Fibroblast of peridontal ligament (primary cell): ENCODE measurements around the gene MEFV.
"Not testable (repeated sequence)": the region's sequence is repeated elsewhere in the genome, so short reads cannot be mapped to it uniquely, and the experiment has no call there.

Source experiments
- DNase-seq: peaks from one replicate; pipeline ENCODE4 v3.0.0-alpha.2; 2010; ENCODE audit errors: extremely low read depth

The MEFV gene

DNA sequence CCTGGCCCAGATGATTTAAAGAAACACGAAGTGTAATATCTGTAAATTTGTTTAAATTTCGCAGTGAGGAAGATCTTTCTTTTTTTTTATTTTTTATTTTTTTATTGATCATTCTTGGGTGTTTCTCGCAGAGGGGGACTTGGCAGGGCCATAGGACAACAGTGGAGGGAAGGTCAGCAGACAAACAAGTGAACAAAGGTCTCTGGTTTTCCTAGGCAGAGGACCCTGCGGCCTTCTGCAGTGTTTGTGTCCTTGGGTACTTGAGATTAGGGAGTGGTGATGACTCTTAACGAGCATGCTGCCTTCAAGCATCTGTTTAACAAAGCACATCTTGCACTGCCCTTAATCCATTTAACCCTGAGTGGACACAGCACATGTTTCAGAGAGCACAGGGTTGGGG is 14.3 kb upstream of the MEFV start:
- DNase-seq, result not testable (repeated sequence)

DNA sequence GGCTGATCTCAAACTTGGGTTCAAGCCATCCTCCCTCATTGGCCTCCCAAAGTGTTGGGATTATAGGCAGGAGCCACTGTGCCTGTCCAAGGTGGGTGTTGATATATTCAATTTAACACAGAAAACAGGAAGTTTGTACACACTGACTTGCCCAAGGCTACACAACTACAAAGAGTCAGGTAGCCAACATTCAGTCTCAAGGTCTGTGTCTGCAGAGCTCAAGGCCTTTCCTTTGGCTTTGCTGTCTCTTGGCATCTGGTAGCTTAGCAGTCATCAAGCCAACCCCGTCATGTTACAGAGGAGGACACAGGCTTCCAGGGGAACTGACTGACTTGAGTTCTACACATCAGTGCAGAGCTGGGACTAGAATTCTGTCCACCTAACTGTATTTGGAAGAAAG is 11.9 kb upstream of the MEFV start:
- no peak for DNase-seq

DNA sequence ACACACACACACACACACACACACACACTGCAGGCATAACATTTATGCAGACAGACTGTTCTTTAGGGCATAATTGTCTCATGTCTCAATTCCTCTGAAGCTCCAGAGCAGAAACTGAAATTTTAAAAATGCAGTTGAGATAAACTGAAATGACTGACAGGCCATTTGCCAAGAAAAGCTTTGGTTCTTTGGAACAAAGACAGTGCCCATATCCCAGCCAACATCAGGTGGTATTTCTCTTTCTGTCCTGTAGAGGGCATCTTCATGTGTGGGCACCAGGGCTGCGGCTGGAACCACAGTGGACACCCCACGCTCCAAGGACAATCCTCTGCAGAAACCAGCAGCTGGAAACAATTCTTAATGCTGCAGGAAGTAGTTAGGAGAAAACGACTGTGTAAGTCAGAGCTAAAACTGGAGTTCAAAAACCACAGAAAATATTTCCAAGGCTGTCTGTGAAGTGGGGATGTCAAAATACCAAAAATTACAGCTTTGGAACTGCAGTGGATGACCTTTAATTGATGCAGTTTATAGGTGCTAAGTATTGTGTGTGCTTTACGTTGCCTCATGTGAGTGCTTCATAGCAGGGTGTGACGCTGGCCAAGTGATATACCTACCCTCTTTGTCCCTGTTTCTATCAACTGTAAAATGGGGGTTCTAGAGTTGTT is 10.6 kb upstream of the MEFV start:
- peak; percentile 85 for DNase-seq

DNA sequence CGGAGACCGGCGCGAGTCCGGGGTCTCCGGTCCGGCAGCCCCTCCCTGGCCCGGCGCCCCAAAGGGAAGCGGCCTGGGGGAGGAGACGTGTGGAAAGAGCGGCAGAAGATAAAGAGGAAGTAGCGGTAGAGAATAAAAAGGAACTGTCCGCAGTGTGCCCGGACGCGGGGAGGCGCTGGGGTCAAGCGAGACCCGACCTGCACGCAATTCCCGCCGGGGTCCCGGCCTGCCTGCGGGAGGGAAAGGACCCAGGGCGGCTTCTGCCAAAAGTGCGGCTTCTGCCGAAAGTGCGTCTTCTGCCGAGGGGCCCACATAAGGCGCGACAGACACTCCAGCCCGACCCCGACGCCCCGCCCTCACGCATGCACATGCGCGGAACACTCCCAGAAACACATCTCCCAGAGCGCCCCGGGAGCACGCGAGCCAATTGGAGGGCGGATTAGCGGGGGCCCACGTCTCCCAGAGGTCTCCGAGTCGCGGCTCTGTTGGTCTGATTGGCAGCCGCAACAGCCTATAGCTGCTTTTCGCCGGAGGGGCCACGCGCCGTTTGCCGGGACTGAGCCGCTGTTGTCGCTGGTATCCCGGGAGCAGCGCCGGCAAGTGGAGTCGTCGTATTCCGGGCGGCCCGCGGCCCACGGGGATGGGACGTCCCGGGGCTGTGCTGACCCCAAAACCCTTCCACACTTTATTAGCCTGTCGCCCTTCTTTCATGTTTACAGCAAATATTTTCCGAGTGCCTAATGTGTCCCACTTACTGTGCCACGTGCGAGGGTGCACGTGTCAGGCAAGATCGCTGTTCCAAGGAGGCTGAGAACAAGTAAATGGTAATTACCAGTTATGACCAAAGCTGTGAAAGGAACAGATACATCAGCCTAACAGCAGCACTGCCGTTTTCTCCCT is 8.0 kb upstream of the MEFV start:
- peak; percentile 95 for DNase-seq

DNA sequence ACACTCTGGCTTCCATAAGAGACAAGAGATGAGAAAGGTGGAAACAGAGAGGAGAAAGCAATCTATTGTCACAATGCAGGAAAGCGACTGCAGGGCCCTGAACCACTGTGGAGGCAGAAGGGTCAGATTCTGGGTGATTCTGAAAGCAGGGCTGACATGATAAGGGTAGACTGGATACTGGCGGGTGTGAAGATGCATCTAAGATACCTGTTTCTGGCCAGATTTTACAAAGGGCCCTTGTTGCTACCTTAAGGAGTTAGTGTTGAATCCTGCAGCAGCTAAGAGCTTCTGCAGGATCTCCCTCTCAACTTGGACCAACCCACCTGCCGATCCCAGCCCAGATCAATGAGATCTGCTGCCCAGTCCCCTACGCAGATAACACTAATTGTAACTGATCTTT is 6.1 kb upstream of the MEFV start:
- DNase-seq, result no peak

DNA sequence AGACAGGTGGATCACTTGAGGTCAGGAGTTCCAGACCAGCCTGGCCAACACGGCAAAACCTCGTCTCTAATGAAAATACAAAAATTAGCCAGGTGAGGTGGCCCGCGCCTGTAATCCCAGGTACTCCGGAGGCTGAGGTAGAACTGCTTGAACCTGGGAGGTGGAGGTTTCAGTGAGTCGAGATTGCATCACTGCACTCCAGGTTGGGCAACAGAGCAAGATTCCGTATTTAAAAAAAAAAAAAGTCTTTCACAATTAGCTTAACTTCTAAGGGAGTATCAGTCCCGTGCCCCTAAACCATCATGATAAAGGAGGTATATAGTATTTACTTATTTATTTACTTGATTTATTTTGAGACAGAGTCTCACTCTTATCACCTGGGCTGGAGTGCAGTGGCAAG is 3.4 kb upstream of the MEFV start:
- DNase-seq, result no peak

DNA sequence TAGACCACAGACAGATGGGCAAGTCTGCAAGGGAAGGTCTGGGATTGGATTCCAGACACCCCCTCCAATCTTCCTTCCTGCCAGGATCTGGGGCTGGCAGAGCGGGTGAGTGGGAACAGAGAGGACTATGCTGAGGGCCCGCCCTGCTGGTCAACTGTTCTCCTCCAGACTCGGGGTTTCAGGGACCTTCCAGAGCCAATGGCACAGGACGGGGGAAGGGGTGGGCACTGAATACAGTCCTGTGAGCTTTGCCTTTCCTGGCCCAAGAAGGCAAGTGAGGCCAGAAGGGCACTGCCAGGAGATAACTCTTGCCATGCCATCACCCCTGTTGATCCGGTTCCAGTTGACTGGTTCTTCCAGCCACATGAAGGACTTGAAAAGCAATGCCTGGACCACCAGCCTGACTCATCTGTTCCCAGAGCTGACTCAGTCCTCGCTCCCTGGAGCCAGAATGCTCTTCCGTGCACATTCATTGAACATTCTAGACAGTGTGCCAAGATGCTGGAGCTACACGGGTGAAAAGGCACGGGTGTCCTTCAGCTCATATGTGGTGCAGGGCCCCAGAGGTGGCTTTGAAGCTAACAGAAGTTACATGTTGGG is 533 bp upstream of the MEFV start:
- DNase-seq, result peak; percentile 19

DNA sequence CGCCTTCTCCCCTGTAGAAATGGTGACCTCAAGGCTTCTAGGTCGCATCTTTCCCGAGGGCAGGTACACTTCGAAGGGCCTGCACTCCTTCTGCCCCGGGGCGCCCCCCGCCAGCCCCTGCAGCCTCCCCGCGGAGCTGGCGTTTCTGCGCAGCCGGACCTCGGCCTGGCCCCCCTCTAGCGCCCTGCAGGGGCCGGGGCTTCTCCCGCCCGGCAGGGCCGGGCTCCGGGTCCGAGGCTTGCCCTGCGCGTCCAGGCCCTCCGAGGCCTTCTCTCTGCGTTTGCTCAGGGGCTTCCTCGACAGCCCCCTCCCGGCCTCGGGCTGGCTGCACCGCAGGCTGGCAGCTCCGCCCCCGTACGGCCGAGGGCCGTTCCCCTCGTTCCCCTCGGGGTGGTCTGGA is 2.1 kb downstream of the MEFV start:
- DNase-seq, result no peak

DNA sequence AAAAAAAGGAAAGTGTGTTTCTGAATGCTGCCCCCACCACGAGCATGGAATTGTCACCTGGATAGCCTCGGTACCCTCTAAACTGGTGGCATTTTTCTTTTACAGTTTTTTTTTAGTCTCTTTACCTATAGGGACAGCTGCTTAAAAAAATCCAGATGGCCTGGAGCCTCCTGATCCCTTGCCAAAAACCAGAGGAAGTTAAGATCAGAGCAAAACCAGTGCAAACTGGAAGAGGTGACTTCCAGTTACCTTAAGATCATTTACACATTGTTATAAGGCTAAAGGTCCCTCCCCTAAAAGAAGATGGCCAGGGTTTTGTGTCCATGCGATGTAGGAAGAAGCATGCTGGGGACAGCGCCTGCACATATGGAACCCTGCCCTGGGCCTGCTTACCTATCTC is 3.5 kb downstream of the MEFV start:
- no peak for DNase-seq

DNA sequence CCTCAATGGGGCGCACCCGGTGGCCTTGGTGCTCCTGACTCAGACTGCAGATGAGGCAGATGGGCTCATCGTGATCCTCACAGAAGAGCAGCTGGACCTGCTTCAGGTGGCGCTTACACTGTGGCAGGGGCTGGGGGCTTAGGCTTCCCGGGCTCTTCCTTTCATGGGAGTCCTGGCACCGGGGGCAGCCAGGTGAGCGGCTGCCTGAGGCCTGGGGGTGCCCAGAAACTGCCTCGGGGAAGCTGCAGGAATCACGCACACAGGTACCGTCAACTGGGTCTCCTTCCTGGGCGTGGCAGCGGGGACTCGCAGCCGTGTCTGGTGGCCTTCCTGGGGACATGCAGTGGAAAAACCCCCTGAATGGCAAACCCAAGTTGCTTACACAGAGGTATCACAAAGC is 7.0 kb downstream of the MEFV start:
- no peak for DNase-seq

DNA sequence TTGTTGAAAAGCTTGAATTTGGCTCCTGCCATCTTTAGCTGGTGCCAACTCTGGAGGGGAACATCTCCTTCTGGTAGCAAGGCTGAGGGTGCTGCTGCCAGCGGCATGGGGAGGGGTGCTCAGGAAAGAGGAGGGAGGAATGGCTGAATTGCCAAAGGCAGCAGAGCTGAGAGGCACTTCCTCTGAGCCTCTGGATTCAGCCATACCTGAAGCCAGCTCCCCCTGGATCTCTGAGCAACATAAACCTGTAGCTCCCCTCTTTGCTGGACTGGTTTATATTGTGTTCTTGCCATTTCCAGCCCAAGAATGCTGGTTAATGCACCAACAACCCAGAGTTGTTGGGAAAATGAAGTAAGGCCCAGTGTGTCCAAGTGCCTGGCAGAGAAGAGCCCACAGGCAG is 7.4 kb downstream of the MEFV start:
- no peak for DNase-seq

DNA sequence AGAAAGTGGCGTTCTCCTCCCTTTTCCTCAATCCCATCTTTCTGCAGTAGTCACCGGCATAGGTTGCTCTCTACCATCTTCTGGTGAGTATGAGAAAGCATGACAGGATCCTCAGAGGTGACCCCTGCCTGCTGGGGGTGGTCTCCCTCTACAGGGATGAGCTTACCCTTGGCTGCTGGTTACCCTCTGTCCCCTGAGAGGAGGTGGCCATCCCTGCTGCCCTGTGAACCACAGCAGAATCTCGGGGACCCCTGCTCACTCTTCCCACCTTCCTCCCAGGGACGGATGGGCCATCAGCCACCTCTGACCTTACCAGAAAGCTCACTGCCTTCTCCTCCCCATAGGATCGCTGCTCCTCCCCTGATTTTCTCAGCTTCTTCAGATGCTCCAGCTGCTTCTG is 7.8 kb downstream of the MEFV start:
- no peak for DNase-seq

DNA sequence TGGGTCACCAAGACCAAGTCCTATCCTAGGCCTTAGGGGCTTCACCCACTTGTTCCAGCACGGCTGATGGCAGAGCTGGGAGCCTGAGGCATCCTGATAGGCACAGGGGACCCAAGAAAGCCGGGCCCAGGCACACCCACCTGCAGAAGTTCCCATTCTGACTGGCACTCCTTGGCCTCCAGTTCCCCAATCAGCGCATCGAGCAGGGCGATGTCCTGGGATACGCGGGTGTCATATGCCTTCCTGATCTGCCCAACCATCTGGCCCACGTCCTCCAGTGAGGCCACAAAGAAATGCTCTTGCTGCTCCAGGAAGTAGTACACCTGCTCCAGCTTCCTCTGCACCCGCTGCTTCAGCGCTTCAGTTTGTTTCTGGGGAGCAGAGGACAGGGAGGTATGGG is 9.6 kb downstream of the MEFV start:
- no peak for DNase-seq

DNA sequence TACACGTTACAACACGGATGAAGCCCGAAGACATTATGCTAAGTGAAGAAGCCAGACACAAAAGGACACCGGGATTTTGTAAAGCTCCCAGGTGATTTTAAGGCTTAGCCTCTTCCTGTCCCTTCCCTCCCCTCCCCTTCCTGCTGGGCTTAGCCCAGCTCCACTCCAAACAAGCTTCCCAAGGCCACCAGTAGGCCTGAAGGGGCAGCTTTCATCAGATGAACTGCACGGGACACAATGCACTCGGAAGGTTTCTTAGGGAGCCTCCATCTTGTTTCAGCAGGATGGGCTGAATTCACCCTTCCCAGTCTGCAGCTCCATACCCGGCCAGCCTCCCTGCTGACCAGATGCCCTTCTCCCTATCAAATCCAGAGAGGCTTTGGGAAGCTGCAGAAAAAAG is 10.4 kb downstream of the MEFV start:
- no peak for DNase-seq

DNA sequence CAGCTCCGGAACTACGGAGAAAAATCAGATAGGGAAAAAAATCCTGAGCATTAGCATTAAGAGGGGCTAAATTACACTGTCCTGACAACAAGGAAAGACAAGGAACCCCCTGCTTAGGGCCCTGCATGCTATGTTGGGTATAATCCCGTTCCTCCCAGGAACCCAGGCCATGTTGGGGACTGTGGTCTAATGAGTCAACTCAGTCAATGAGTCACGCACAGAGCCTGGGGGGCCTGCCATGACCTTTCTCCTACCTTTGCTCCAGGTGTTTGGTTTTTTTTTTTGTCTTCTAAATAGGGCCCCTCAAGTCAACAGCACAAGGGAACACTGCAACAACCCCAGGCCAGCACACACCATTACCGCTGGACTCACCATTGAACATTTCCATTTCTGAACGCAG is 12.6 kb downstream of the MEFV start:
- DNase-seq, result no peak

DNA sequence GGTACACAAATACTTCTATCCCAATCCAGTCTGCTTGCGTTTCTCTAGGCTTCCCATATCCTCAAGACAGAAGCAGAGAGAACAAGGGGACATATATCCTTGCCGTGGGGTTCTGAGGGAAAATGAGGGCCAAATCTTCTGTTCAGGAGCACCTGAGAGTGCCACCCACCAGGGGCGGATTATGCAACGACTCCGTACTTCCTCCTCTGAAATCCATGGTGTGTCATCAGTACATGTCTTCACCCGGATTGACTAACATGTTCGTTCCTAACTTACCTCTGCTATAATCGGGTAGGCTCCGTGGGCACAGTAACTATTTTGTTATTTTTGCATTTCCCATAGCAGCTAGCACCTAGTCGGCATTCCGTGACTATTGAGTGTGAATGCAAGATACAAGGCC is 13.7 kb downstream of the MEFV start:
- DNase-seq, result no peak

DNA sequence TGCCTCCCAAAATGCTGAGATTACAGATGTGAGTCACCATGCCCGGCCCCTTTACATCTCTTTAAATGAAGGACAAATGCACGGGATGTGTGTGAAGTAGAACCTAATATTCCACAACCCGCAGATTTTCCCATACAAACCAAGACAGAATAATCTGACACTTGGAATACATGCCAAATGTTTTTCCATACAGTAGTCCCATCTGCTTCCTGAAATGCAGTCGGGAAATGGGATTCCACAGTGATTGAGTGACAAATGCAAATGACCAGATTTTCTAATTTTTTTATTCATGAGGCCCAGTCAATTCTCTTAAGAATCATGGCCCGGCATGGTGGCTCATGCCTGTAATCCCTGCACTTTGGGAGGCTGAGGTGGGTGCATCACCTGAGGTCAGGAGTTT is 14.7 kb downstream of the MEFV start:
- no peak for DNase-seq

DNA sequence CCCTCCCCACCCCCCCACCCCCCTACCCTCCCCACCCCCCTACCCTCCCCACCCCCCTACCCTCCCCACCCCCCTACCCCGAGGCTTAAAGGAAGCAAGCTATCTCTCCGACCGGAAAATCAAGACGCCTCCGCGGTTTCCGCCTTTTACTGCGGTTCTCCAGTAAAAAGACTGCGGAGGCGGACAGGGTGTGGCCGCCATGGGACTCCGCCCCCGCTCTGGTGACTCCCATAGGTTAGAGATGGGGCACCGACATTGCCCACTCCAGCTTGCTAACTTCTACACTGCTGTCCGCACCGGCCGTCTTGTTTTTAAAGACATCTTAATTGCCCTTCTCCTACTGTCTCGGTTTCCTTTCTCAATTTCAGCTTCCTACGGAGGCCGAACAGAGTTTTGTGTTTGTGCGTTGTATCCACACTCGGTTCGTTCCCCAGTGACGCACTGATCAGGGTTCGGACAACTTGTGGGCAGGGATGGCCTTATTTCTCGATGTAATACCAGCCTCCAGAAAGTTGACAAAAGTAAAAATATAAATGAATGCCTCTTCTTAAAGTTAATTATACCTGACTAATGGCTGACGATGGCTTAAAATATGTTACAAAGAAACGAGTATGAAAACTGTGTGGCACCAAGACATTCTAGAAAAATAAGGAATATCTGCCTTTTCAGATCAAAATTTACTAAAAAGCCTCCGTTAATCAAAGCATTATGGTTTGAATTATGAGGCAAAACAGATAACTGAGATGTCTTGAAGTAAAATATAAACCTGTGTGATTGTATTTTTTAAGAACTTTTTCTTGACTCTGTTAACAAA is 20.4 kb downstream of the MEFV start:
- DNase-seq, result no peak

DNA sequence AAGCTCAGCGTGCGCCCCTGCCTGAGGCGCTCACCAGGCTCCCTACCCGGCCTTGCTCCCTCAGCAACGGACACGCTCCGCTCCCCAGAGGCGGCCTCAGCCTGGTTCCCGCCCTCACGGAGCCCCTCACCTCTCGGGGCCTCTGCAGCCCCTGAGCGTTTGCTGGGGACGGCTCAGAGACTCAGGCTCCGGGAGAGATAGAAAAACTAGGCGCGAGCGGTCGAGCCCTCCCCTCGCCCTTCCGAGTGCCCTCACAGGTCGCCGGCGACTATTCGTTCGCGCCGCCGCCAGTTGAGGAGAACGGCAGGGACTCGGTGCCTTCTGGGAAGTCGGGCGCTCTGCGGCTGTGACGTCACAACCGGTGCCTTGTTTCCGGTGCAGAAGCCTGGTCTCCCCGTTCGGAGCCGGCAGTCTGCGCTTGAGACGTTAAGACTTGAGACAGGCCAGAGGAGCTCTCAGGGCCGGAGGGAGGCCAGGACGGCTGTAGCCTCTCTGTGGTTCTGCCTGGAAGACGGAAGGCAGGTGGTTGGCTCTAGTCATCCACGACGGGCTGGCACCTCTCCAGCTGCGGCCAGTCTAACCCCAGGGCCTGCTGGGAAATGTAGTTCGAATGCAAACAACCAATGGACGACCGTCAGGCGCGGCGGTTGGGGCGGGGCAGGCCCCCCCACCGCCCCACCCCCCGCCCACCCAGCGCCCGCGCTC is 21.4 kb downstream of the MEFV start, which contains the start of gene ZNF200:
TSS of gene ZNF200 (minus strand) at position 302 of the 705 bp plus-strand sequence. CDS start 1,403 bp downstream, outside the sequence.
- peak; percentile 94 for DNase-seq

DNA sequence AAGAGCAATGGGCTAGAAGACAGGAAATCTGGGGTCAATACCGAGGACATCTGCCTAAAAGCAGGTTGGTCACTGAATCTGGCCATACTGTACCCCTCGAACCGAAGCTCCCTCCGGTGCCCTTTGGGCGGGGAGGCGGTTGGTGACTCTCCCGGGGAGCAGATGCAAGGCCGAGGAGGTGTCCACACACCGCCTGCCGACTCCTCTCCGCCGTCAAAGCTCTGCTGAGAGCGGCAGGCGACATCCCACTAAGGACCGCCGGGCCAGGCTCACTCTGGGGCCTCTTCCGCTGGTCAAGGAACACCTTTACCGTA is 21.9 kb downstream of the MEFV start:
- DNase-seq, result no peak

DNA sequence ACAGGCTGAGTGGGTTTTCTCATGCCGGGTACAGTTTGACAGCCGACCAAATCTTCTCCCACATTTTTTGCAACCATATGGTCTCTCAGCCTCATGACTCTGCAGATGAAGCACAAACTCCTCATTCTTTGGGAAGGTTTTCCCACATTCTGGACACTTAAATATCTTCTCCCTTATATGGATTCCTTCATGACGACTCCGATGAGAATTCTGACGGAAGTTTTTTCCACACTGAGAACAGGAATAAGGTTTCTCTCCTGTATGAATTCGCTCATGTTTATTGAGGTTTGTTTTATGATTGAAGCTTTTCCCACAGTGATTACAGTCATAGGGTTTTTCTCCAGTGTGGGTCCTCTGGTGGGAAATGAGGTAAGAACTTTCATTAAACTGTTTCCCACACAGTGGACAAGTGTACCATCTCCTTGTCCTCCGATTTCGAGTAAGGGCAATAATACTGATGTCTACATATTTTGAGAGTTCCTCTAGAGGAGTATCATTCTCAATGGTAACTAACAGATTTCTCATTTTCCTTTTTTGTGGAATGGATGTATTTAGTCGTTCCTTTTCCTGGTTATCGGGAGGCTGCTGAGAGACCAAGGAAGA is 32.4 kb downstream of the MEFV start:
- DNase-seq, result peak; percentile 6
